ENCODE measurements around the gene RIPPLY1.
A peak's percentile ranks its signal among the peaks of the same experiment; 100 is the strongest.
"Not testable (repeated sequence)": the region's sequence is repeated elsewhere in the genome, so short reads cannot be mapped to it uniquely, and the experiment has no call there.

The RIPPLY1 gene

GRCh38 chrX:106906361-106906760 is 3.2 kb upstream of the RIPPLY1 start:
- peak; percentile 38 for DNase-seq

DNA sequence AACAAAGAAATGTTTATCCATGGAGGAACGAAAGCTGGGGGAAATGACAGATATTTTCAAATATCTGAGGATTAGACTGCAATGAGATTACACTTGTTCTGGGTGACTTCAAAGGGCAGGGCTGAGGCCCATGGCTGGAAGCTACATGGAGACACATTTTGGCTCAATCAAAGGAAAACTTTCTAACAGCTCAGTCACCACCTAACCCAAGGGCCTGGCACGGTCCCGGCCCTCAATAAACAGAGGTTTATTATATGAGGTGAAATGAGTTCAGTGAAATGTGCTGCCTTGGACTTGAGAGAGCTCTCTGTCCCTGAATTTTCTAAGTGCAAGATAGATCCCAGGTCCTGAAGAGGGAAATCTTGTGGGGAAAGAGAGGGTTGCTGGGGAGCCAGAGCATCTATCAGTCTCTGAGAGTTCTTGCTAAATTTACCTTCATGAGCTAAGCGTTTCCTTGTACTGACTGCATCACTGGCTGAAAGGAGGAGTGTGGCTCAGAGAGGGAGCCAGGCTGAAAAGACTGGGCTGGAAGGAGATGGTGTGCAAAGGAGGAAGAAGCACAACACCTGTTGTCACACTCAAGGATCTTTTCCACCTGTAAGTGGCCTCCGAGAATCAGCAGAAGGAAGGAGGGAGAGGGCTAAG is 2.0 kb upstream of the RIPPLY1 start:
- no peak for DNase-seq

DNA sequence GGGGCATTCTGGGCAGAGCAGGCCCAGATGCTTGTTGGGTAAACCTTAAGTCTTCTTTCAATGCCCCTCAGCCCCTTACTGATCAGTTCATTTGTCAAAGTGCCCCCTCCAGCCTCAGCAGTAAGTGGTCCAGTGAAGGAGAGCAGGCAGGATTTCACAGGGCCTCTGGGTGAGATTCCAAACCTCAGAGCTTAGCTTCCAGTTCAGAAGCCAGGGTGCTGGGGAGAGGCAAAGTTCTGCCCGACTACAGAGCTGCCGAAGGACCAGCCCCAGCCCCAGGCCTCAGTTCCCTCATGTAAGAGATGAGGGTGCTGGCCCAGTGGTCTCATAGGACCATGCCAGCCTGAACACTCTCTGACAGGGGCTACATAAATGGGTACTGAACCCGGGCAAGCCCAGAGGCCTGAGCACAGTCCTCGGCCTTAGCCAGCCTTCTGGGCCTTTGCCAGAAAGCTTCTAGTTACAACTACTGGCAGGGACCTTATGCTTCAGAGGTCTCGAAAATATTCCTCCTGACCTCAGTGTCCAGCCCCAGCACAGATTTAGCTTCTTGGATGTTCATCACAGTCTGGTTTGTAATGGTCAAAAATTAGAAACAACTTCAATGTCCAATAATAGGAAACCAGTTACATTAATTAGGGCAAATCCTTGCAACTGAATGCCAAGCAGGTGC is 851 bp upstream of the RIPPLY1 start:
- no peak for DNase-seq

DNA sequence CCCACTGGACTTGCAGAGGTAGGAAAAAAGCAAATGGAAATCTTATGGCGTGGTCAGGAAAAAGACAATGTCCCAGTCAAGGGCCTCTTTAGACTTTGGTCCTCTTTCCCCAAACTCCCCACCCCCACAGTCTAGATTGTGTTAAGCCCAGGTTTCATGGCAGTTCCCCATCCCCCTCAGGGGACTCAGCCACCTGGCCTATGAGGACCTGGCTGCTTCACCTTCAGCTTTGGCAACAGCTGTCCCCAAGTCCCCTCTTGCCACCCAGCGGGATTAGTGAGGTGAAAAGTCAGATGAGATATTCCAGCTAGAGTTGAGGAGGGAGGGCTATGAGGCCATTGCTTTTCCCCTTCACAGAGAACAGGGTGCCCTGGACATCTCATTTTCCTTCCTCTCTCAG is 457 bp downstream of the RIPPLY1 start:
- DNase-seq: no peak

DNA sequence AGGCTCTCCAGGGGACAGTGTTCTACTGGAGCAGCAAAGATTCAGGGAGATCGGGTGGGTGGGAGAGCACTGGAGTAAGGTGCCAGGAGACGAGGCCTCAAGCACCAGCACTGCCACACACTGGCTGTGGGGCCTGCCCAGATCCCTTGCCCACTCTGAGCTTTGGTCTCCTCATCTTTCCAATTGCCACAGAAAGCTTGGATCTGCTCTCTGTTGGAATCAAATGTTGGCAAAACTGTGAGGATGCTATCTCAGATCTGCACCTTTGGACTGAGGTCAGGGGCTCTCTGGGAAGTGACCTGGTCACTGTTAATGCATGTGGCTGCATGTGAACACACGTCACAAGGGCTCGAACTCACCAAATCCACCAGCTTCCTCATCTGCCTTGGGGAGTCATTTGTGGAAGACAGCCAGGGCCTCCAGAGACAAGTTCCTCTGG is 1.3 kb downstream of the RIPPLY1 start:
- no peak for DNase-seq

DNA sequence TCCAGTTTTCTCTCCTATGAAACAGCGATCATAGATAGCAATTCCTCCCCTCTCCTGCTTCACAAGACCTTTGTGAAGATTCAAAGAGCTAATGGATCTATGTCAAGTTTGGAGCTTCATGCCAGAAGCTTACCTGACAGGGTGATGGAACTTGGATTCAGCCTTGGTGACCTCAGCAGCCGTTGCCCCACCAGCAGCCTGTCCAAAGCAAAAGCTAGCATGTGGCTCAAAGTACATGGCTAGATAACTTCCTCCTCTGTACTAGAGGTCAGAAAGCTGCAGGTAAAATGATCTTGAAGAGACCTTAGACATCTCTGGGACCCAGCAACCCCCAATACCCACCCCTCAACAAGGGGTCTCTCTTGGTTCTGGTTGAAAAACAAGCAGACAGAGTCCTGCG is 1.8 kb downstream of the RIPPLY1 start:
- no peak for DNase-seq

DNA sequence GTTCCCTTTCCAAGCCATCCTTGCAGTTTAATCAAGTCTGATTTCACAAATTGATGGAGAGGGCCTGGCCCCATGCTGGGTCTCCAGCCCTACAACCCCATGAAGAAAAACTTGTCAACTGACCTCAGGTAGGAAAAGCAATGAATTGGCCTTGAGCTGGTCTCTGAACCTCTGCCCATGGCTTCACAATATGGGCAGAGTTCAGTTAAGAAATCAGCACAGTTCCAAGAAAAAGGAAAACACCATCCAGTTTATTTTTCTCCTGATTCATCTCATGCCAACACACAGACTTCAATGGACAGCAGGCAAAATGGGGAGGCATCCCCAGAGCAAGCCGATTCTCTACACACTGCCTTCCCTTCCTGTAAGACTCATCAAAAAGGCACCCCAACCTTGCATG is 3.3 kb downstream of the RIPPLY1 start:
- no peak for DNase-seq

- no peak for DNase-seq
These were observed 3.9 kb downstream of the RIPPLY1 start for GRCh38 chrX:106899276-106899675.

DNA sequence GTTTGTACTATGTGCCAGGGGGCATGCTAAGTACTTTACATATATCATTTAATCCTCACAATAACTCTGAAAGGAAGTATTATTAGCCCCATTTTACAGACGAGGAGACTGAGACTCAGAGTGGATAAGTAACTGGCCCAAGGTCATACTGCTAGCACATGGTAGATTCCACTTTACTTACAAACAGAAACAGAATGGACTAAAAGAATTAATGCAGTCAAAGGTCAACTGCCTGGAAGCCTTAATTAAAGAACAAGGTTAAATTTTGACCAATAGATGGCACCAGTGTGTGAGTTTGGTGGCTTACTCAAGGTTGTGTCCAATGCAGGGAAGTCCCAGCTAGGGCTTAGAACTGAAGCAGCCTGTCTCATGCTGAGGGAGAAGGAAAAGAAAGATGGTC is 4.7 kb downstream of the RIPPLY1 start:
- DNase-seq: peak; percentile 48

- no peak for DNase-seq
These were observed 5.9 kb downstream of the RIPPLY1 start for GRCh38 chrX:106897259-106897658.

DNA sequence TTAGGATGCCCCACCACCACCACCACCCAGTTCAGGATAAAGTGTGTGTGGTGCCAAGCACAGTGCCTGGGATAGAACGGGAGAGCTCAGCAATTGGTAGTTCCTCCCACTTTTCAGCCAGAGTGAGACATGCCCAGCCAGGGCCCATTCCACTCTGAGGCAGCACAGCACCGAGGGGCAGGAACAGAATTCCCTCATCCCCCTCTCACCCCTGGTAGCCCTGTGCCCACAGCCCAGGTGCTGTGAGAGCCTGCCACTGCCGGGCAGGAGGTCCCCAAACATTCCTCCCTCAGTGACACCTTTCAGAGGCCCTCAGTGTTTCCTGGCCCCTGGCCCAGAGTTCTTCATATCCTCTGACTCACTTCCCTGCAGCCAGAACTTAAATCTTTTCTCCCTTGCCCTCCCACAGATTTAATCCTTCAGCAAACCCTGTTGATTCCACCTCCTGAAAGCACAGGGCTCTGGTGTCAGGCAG is 8.1 kb downstream of the RIPPLY1 start:
- no peak for DNase-seq

- DNase-seq: peak; percentile 81
These were observed 8.7 kb downstream of the RIPPLY1 start for GRCh38 chrX:106894392-106894909.

- no peak for DNase-seq
These were observed 11.2 kb downstream of the RIPPLY1 start for GRCh38 chrX:106891762-106892460.

GRCh38 chrX:106889468-106889867 is 13.7 kb downstream of the RIPPLY1 start:
- DNase-seq: no peak

- DNase-seq: no peak
These were observed 28.0 kb downstream of the RIPPLY1 start for GRCh38 chrX:106875151-106875550.

GRCh38 chrX:106874075-106874474 is 29.1 kb downstream of the RIPPLY1 start:
- peak; percentile 9 for DNase-seq

DNA sequence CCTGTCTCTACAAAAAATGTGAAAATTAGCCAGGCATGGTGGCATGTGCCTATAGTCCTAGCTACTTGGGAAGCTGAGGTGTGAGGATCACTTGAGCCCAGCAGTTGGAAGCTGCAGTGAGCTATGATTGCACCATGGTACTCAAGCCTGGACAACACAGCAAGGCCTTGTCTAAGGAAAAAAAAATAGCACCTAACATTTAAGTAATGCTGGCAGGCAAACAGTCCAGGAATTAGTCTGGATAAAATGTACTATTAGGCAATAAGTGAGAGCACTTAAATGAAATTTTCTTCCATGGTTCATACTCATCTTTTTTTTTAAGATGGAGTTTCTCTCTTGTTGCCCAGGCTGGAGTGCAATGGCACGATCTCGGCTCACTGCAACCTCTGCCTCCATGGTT is 30.3 kb downstream of the RIPPLY1 start:
- not testable (repeated sequence) for DNase-seq

GRCh38 chrX:106863697-106864096 is 39.4 kb downstream of the RIPPLY1 start:
- no peak for DNase-seq

DNA sequence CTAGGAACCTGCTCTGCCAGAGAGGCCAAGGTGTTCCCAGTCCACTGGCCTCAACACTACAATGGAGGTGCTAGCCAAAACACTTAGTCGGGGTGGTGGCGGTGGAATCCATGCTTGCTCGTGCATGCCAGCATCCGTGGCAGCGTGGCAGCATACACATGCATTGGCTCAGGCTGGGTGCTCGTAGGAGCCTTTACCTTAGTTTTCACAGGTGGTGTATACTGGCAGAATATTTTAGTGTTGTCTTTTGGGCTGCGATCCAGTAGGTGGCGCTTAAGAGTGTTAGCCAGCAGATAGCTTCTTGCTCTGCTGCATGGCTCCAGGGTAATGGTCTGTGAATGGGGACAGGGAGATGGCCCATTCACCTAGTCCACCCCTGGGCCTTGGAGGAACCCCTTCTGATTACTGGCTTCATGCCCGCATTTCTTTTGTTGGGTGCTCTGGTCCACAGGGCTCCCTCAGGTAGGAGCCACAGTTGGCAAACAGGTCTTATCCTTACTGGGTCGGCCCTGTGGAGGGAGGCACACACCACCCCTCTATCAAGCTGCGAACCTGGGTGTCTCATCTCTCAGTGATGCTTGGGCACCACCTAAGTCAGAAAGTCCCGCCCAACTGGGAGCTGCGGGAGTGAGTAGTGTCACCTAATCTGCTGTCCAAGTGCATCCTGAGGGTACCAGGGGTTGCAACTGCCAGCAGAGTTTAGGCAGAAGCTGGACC is 40.0 kb downstream of the RIPPLY1 start:
- DNase-seq: no peak

All from eye (tissue), 1 donor.